Endothelial cell of umbilical vein (primary cell): ENCODE results near the gene FBLN7. TPM values are rescaled to one million over a fixed set of nuclear protein-coding genes. Genes with fewer than 3 reads are reported as not detected.

Experiments
- BruUV-seq: library from RNA; stranded (reverse); fragments of 400-500 nt; replicated peaks from 2 replicates; lab custom pipeline; 2021; lab: Mats Ljungman, UMichigan
- CTCF ChIA-PET: fragments of 300-600, 350-600 bp; sonication (Branson Sonifier 250); formaldehyde crosslinking; loops from one replicate; lab custom pipeline; 2021; ENCODE audit warnings: antibody characterized with exemption, inconsistent platforms; lab: Charles Lee
- POLR2A ChIA-PET: fragments of 300-600, 350-600 bp; sonication (Branson Sonifier 250); formaldehyde crosslinking; loops from one replicate; lab custom pipeline; 2021; ENCODE audit warnings: antibody characterized with exemption, inconsistent platforms; lab: Charles Lee
- DNase-seq: peaks from one replicate; pipeline ENCODE4 v3.0.0-alpha.2; 2011; ENCODE audit warnings: low read depth, low spot score
- FAIRE-seq: peaks from 2 replicates; lab custom pipeline; 2011; peaks lifted over from hg19 to GRCh38; lab: Jason Lieb, UNC
- H2AFZ ChIP-seq: 2 replicates; pipeline ENCODE4 v1.6.0; 2012; ENCODE audit warnings: low read depth, low read length, control low read depth, inconsistent platforms
- H3K27ac ChIP-seq: 2 replicates; pipeline ENCODE4 v1.5.1; 2011; ENCODE audit warnings: low read depth, mild to moderate bottlenecking, control low read depth, low read length, moderate library complexity; ENCODE audit not compliant: insufficient read depth
- H3K27me3 ChIP-seq, 2 experiments: 2 replicates each; pipeline versions ENCODE4 v1.6.0 to v1.6.1; 2011; ENCODE audit warnings: low read length in 2 of 2, mixed read lengths in 1 of 2; ENCODE audit not compliant: control insufficient read depth in 2 of 2, insufficient read depth in 2 of 2
- H3K36me3 ChIP-seq, 2 experiments: 2 replicates in 1 of 2; 3 replicates in 1 of 2; pipeline ENCODE4 v1.5.1; 2011; ENCODE audit warnings: low read length in 2 of 2, mild to moderate bottlenecking in 1 of 2, moderate library complexity in 1 of 2; ENCODE audit not compliant: control insufficient read depth in 2 of 2, insufficient read depth in 2 of 2; ENCODE audit errors: extremely low read depth in 1 of 2
- H3K4me1 ChIP-seq: 3 replicates; pipeline ENCODE4 v1.5.1; 2011; ENCODE audit warnings: mild to moderate bottlenecking, low read length; ENCODE audit not compliant: control insufficient read depth, insufficient read depth; ENCODE audit errors: extremely low read depth
- H3K4me2 ChIP-seq: 2 replicates; pipeline ENCODE4 v1.6.1; 2011; ENCODE audit warnings: low read length, control low read depth, mixed read lengths; ENCODE audit not compliant: insufficient read depth
- H3K4me3 ChIP-seq, 3 experiments: fragments of 200-600 bp in 1 of 3; sonication (generic), shearing (Covaris generic) in 1 of 3; replicated peaks in 1 of 3; 2 replicates each; pipeline ENCODE4 v1.5.1; 2011 to 2016; ENCODE audit warnings: control low read depth in 3 of 3, low read length in 3 of 3, mild to moderate bottlenecking in 2 of 3, inconsistent platforms in 1 of 3, low read depth in 1 of 3, moderate library complexity in 1 of 3; ENCODE audit not compliant: insufficient read depth in 1 of 3
- H3K79me2 ChIP-seq: 2 replicates; pipeline ENCODE4 v1.6.0; 2012; ENCODE audit warnings: low read length, inconsistent platforms; ENCODE audit not compliant: control insufficient read depth, insufficient read depth
- H3K9ac ChIP-seq: replicated peaks from 2 replicates; pipeline ENCODE3; 2011; ENCODE audit warnings: low read length, control low read depth; ENCODE audit not compliant: insufficient read depth; ENCODE audit errors: extremely low read depth
- H3K9me1 ChIP-seq: replicated peaks from 3 replicates; pipeline ENCODE4 v1.6.0; 2011; ENCODE audit warnings: mild to moderate bottlenecking, low read length; ENCODE audit not compliant: control insufficient read depth, insufficient read depth; ENCODE audit errors: extremely low read depth
- H3K9me3 ChIP-seq: replicated peaks from 2 replicates; pipeline ENCODE4 v1.5.1; 2012; ENCODE audit warnings: low read length, inconsistent platforms; ENCODE audit not compliant: control insufficient read depth, insufficient read depth
- H4K20me1 ChIP-seq: replicated peaks from 2 replicates; pipeline ENCODE3; 2011; ENCODE audit warnings: mild to moderate bottlenecking, low read length; ENCODE audit not compliant: control insufficient read depth, insufficient read depth; ENCODE audit errors: extremely low read depth
- EZH2 ChIP-seq: IDR thresholded peaks from 2 replicates; pipeline ENCODE4 v1.6.1; 2012; ENCODE audit warnings: borderline replicate concordance, low read depth, mild to moderate bottlenecking, moderate library complexity, low read length, inconsistent platforms; ENCODE audit not compliant: severe bottlenecking
- FOS ChIP-seq: IDR thresholded peaks from 2 replicates; pipeline ENCODE4 v1.6.1; 2011; ENCODE audit warnings: mild to moderate bottlenecking, low read length, moderate library complexity, borderline replicate concordance; ENCODE audit not compliant: insufficient read depth
- GATA2 ChIP-seq: IDR thresholded peaks from 2 replicates; pipeline ENCODE4 v1.7.0; 2011; ENCODE audit warnings: low read depth, mild to moderate bottlenecking, moderate library complexity, mixed read lengths, low read length; ENCODE audit not compliant: insufficient read length, insufficient read depth
- JUN ChIP-seq: IDR thresholded peaks from 2 replicates; pipeline ENCODE4 v1.6.1; 2011; ENCODE audit warnings: borderline replicate concordance, low read depth; ENCODE audit not compliant: insufficient read length, insufficient read depth
- MYC ChIP-seq: IDR thresholded peaks from one replicate; pipeline ENCODE4 v1.6.1; 2011; ENCODE audit warnings: mild to moderate bottlenecking, low read depth, low read length
- POLR2A ChIP-seq: IDR thresholded peaks from 2 replicates; pipeline ENCODE4 v1.6.1; 2012; ENCODE audit warnings: low read depth, mild to moderate bottlenecking, control low read depth, low read length
- POLR2AphosphoS5 ChIP-seq: IDR thresholded peaks from 2 replicates; pipeline ENCODE4 v1.6.1; 2012; ENCODE audit warnings: low read depth, mild to moderate bottlenecking, control low read depth, low read length, moderate library complexity; ENCODE audit not compliant: insufficient read depth
- dilution Hi-C: fragments of 300-500 bp; cut with MboI; formaldehyde crosslinking; loops from one replicate; pipeline ENCODE4 v1.15.0; 2019; ENCODE audit warnings: low sequenced_read_pairs; ENCODE audit not compliant: extremely low pct_ligation_motif_present
- intact Hi-C: fragments of 100-400 bp; cut with micrococcal nuclease; formaldehyde crosslinking; loops from one replicate; pipeline ENCODE4 v1.10.0; 2022
- polyA plus RNA-seq, 4 experiments: library from polyadenylated mRNA; depleted of rRNA in 3 of 4; stranded (reverse) in 3 of 4; unstranded in 1 of 4; fragments of >200 nt; gene quantifications; 2 replicates each; pipeline versions ENCODE4 v1.2.1 to v1.2.3, GENCODE V29; 2011 to 2012; ENCODE audit warnings: missing spikeins in 1 of 4
- total RNA-seq: library from RNA; stranded (reverse); gene quantifications from 2 replicates; pipeline ENCODE4 v1.2.3, GENCODE V29; 2021
- TF ChIP-seq, protein P1 (sequence below): IDR thresholded peaks from 2 replicates; pipeline ENCODE4 v1.6.1; 2011; ENCODE audit not compliant: insufficient read depth, insufficient read length
- TF ChIP-seq, protein P2 (sequence below), 2 donors: IDR thresholded peaks; 1 replicate in 1 of 2; 2 replicates in 1 of 2; pipeline ENCODE4 v1.5.1; 2011; ENCODE audit warnings: low read length in 2 of 2, mild to moderate bottlenecking in 2 of 2, moderate library complexity in 2 of 2, control low read depth in 1 of 2, inconsistent platforms in 1 of 2, low read depth in 1 of 2; ENCODE audit not compliant: insufficient read depth in 1 of 2; ENCODE audit errors: extremely low read depth in 1 of 2

The FBLN7 gene
- total and polyA plus RNA-seq, 2 donors (not counting 3 experiments of a cell fraction or from before 2014, with no cell fraction given) = 3.1 to 3.3 TPM

DNA sequence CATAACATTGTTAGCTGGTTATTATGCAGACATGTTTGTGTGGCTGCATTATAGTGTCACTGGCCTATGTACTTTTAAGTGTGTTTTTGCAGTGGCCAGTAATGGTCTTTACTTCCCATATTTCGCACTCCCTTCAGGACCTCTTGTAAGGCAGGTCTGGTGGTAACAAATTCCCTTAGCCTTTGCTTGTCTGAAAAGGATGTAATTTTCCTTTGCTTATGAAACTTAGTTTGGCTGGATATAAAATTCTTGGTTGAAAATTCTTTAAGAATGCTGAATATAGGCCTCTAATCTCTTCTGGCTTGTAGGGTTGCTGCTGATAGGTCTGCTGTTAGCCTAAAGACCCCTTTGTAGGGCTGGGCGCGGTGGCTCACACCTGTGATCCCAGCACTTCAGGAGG is 82.0 kb downstream of the FBLN7 start:
- Histone ChIP-seq H3K9me3 (no peaks in the 10 kb centered on the region), H3K27ac (no peak overlapping the region), H3K4me3 (no peak overlapping the region), H3K79me2 (no peaks in the 10 kb centered on the region), H2AFZ (no peak overlapping the region), H3K36me3 (no peaks in the 10 kb centered on the region), H3K4me1 (peaks cover 7% of the 10 kb centered on the region), H3K9me1 (no peaks in the 10 kb centered on the region), H3K9ac (no peak overlapping the region), H3K27me3 (no peaks in the 10 kb centered on the region), H4K20me1 (no peaks in the 10 kb centered on the region), H3K4me2 (no peak overlapping the region)
- TF ChIP-seq POLR2AphosphoS5 (no peak), EZH2 (no peak), FOS (no peak), JUN (no peak), POLR2A (no peak), MYC (no peak), GATA2 (no peak)
- TF ChIP-seq, protein P1, sequence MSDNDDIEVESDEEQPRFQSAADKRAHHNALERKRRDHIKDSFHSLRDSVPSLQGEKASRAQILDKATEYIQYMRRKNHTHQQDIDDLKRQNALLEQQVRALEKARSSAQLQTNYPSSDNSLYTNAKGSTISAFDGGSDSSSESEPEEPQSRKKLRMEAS = no peak
- TF ChIP-seq, protein P2, sequence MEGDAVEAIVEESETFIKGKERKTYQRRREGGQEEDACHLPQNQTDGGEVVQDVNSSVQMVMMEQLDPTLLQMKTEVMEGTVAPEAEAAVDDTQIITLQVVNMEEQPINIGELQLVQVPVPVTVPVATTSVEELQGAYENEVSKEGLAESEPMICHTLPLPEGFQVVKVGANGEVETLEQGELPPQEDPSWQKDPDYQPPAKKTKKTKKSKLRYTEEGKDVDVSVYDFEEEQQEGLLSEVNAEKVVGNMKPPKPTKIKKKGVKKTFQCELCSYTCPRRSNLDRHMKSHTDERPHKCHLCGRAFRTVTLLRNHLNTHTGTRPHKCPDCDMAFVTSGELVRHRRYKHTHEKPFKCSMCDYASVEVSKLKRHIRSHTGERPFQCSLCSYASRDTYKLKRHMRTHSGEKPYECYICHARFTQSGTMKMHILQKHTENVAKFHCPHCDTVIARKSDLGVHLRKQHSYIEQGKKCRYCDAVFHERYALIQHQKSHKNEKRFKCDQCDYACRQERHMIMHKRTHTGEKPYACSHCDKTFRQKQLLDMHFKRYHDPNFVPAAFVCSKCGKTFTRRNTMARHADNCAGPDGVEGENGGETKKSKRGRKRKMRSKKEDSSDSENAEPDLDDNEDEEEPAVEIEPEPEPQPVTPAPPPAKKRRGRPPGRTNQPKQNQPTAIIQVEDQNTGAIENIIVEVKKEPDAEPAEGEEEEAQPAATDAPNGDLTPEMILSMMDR (IDR thresholded peaks at IDR 0.05; ENCODE audit: extremely low read depth in 1 of 2, insufficient read depth in 1 of 2, low read depth in 1 of 2, low read length in 2 of 2) = no peak
- dilution Hi-C loops = no loop called here
- POLR2A ChIA-PET = no interaction called here
- no TSS peak for BruUV-seq
- DNase-seq (no peak), FAIRE-seq (no peak)
- CTCF ChIA-PET = no interaction called here
- intact Hi-C loops = no loop called here
